GM18870 (cell line): ENCODE measurements around the gene LIMA1.
"Not testable (repeated sequence)": the region's sequence is repeated elsewhere in the genome, so short reads cannot be mapped to it uniquely, and the experiment has no call there.

Source experiments
- ATAC-seq: cut with Tn5 transposase; IDR thresholded peaks from one replicate; pipeline ENCODE4 v1.9.1; 2021; ENCODE audit warnings: moderate library complexity; ENCODE audit not compliant: unreplicated experiment

Gene LIMA1

GRCh38 chr12:50287271-50287670 lies 4.0 kb upstream of the LIMA1 start:
- no peak for ATAC-seq

GRCh38 chr12:50285253-50285652 lies 1.9 kb upstream of the LIMA1 start:
- no peak for ATAC-seq

GRCh38 chr12:50282721-50283228 lies 545 bp downstream of the LIMA1 start:
- ATAC-seq: no peak

GRCh38 chr12:50279501-50279900 lies 3.8 kb downstream of the LIMA1 start:
- no peak for ATAC-seq

GRCh38 chr12:50276912-50277671 lies 6.2 kb downstream of the LIMA1 start:
- ATAC-seq: no peak

GRCh38 chr12:50276068-50276467 lies 7.3 kb downstream of the LIMA1 start:
- no peak for ATAC-seq

- ATAC-seq: no peak
Observed at GRCh38 chr12:50275556-50275955, 7.8 kb downstream of the LIMA1 start.

- not testable (repeated sequence) for ATAC-seq
Observed at GRCh38 chr12:50275127-50275526, 8.2 kb downstream of the LIMA1 start.

GRCh38 chr12:50271724-50272247 lies 11.5 kb downstream of the LIMA1 start:
- ATAC-seq: no peak

GRCh38 chr12:50268482-50268881 lies 14.8 kb downstream of the LIMA1 start:
- ATAC-seq: no peak

- no peak for ATAC-seq
Observed at GRCh38 chr12:50265770-50266524, 17.4 kb downstream of the LIMA1 start.

GRCh38 chr12:50263832-50264231 lies 19.5 kb downstream of the LIMA1 start:
- no peak for ATAC-seq

- ATAC-seq: no peak
Observed at GRCh38 chr12:50261654-50262053, 21.7 kb downstream of the LIMA1 start.

- ATAC-seq: no peak
Observed at GRCh38 chr12:50258167-50258551, 25.2 kb downstream of the LIMA1 start.

GRCh38 chr12:50257236-50258166 lies 25.8 kb downstream of the LIMA1 start:
- ATAC-seq: no peak

GRCh38 chr12:50256761-50257160 lies 26.6 kb downstream of the LIMA1 start:
- no peak for ATAC-seq

- ATAC-seq: no peak
Observed at GRCh38 chr12:50252977-50253602, 30.2 kb downstream of the LIMA1 start.

- no peak for ATAC-seq
Observed at GRCh38 chr12:50251619-50252252, 31.6 kb downstream of the LIMA1 start.

GRCh38 chr12:50249464-50250182 lies 33.7 kb downstream of the LIMA1 start:
- ATAC-seq: no peak
